Stimulated activated CD8-positive, alpha-beta memory T cell treated with anti-CD3 and anti-CD28 coated beads, Interleukin-4, amount 100 ng/mL, for 1 hour (primary cell): Measurements from ENCODE around the gene NR1H2.

ENCODE experiments used
- DNase-seq, 2 donors: peaks; one replicate each; pipeline ENCODE4 v3.0.0-alpha.2; 2020; ENCODE audit warnings: low read depth in 2 of 2, low spot score in 1 of 2

NR1H2 gene

GRCh38 chr19:50420808-50421207 lies 44.6 kb downstream of the NR1H2 start:
- no peak for DNase-seq

DNA sequence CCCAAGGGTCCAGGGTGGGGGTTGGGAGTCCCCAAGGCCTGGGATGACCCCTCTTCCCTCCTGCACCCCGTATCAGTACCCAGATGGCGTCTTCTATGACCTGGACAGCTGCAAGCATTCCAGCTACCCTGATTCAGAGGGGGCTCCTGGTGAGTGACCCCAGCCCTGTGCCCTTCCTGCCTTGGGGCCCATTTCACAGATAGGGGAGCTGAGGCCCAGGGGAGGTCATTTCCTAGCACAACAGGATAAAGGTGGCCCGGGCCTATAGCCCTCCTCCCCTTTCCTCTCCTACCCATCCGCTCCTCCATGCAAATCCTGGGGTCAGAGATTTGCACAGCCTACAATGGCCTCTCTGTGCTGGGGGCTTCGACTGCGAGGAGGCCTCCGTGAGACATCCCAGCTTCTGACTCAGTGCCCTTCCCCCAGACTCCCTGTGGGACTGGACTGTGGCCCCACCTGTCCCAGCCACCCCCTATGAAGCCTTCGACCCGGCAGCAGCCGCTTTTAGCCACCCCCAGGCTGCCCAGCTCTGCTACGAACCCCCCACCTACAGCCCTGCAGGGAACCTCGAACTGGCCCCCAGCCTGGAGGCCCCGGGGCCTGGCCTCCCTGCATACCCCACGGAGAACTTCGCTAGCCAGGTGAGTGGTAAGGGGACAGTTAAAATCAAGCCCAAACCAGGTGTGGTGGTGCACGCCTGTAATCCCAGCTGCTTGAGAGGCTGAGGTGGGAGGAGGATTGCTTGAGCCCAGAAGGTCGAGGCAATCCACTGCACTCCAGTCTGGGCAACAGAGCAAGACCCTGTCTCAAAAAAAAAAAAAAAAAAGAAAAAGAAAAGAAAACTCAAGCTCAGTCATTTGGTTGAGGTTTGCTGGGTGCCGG lies 46.4 kb downstream of the NR1H2 start:
- DNase-seq: no peak

DNA sequence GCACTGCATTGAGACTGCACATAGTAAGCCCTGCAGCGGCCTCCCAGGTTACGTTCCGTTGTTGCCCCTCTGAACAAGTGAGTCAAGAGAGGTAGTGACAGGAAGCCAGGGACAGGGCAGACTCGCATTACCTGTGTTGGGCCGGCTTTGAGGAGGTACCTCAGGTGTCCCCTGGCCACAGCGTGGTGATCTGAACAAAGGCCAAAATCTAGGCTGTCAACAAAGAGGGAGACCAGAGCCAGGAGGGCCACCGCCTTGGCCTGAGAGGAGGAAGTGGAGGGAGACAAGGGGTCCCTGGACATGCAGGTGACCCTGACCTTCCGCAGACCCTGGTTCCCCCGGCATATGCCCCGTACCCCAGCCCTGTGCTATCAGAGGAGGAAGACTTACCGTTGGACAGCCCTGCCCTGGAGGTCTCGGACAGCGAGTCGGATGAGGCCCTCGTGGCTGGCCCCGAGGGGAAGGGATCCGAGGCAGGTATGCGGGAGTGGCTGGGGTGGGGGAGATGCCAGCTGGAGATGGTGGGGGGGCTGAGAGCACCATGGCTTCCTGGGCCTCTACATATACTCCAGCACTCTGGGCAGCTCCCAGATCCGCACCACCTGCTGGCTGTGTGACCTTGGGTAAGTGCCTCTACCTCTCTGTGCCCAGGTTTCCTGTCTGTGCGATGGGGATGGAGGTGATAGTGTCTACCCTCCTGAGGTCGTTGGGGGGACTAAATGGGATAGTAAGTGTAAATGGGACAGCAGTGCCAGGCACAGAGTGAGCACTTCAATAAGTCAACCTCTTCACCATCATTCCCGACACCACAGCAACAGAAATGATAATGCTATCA lies 47.2 kb downstream of the NR1H2 start:
- DNase-seq: no peak

- no peak for DNase-seq
Observed at GRCh38 chr19:50425581-50425980, 49.3 kb downstream of the NR1H2 start.

- no peak for DNase-seq
Observed at GRCh38 chr19:50427318-50427925, 51.2 kb downstream of the NR1H2 start.

DNA sequence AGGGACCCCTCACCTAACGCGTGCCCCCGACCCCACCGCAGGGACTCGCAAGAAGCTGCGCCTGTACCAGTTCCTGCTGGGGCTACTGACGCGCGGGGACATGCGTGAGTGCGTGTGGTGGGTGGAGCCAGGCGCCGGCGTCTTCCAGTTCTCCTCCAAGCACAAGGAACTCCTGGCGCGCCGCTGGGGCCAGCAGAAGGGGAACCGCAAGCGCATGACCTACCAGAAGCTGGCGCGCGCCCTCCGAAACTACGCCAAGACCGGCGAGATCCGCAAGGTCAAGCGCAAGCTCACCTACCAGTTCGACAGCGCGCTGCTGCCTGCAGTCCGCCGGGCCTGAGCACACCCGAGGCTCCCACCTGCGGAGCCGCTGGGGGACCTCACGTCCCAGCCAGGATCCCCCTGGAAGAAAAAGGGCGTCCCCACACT lies 51.8 kb downstream of the NR1H2 start:
- no peak for DNase-seq

DNA sequence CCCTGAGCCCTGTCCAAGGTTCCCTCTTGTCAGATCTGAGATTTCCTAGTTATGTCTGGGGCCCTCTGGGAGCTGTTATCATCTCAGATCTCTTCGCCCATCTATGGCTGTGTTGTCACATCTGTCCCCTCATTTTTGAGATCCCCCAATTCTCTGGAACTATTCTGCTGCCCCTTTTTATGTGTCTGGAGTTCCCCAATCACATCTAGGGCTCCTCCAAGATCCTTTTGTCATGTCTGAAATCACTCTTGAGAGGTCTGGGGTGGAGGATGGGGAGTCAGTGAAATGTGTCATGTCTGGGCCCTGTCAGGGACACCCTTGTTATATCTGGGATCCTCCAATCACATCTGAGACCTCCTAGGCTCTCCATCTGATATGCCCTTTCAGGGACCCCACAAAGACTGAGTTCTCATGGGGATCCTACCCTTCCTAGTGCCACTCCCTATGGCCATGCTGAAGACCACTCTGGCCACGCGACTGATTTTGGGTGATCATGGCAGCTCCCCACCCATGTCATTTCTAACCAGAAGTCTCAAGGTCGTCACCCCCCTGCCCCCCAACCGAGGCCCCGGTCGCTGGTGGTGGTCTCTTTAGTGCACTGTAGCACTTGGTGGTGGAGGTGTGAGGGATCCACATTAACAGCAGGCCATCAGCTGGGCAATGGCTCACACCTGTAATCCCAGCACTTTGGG lies 52.7 kb downstream of the NR1H2 start:
- no peak for DNase-seq

- no peak for DNase-seq
Observed at GRCh38 chr19:50430888-50431342, 54.7 kb downstream of the NR1H2 start.

- peak; percentile 78 to 86 for DNase-seq
Observed at GRCh38 chr19:50431343-50432220, 55.3 kb downstream of the NR1H2 start.

DNA sequence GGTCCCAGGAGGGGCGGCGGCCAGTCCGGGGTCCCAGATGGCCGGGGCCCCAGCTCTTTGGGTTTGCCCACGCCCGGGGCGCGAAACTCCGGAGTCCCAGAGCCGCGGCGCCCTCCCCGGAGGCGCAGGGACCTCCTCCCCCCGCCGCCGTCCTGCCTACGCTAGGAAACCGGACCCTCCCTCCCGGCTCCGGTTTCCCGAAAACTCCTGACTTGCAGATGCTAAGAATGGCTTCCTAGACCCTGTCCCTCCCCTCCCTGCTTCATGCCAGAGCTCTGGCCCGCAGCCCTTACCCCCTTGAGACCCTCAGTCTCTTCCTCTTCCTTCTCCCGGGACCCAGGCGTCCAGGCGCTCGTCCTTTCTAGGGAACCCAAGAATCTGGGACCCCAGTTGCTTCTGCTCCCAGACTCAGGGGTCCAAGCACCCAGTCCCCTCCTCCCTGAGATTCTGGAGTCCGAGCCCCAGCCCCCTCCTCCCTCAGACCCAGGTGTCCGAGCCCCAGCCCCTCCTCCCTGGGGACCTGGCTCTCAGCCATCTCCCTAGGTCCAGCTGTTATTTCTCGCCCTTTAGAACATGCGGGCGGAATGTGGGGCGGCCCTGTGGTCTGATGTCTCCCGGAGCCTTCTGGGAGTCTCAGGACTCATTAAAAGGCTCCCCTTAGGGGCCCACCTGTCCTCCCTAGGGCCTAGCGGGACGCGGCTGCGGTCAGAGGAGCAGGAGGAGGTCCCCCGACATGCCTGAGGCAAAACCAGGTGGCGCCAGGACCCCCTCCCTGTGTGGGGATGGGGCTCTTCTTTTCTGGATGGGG lies 56.2 kb downstream of the NR1H2 start, which contains the start of gene MYBPC2:
MYBPC2 (plus strand) TSS at position 672 of the 808 bp plus-strand sequence; CDS start at position 734, 62 bp downstream.
- no peak for DNase-seq
